SU-DHL-6 (cell line): ENCODE data around the gene RPS6KA4.

ENCODE experiments used
- CTCF ChIP-seq: fragments of 200-600 bp; sonication (generic); IDR thresholded peaks from one replicate; pipeline ENCODE4 v1.5.1; 2017; ENCODE audit warnings: antibody characterized with exemption, mild to moderate bottlenecking, low read length, moderate library complexity; ENCODE audit not compliant: insufficient read depth, poor library complexity, severe bottlenecking
- EZH2phosphoT487 ChIP-seq: fragments of 200-600 bp; sonication (generic), shearing (Covaris generic); conservative IDR thresholded peaks from 2 replicates; pipeline ENCODE4 v1.6.1; 2018; ENCODE audit warnings: mild to moderate bottlenecking, antibody characterized with exemption, low read length, moderate library complexity, mixed read lengths

- no peak for TF ChIP-seq CTCF
- TF ChIP-seq EZH2phosphoT487: no peak
Measured at GRCh38 chr11:64357446-64357845, 1.5 kb upstream of the RPS6KA4 start.
